Measurements from ENCODE around the gene CAMSAP2.

Gene CAMSAP2

DNA sequence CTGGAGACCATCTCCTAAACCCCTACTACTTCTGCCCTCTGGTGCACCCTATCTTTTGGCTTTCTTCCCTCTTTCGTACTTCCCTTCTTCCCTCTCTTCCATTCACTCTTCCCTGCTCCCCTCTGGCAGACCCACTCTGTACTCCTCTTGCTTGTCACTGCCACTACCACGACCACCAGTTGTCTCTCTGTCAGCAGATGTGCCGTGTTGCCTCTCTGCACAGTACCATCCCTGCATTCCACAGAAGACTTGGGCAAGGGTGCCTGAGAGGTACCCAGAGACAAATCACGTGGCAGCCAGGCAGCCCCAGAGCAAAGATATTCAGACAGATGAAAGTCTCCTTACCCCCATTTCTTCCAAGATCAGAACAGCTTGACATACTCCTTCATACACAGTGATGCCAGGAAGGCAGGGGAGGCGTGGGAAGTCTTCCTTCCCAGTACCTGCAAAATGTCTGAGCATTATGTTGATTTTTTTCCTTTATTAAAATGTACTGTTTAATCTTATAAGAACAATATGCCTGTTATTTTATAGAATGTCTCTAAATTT lies 15.0 kb downstream of the CAMSAP2 start:
- no peak for DNase-seq (ENCODE audit: low spot score)
- peak overlapping the region; percentile 14; the same call in 1 of the 2 replicates for H3K27ac ChIP-seq
- CTCF ChIA-PET, result interaction anchor here (0.6 kb wide), 1 partner anchor 78 kb away, joined by 4 read pairs; no protein-coding TSS in a partner anchor
- no peak for TF ChIP-seq CTCF (conservative IDR thresholded peaks at IDR 0.05; ENCODE audit: low read depth)
- POLR2A ChIA-PET (ENCODE audit: low non-redundant PET), result no interaction called here

- POLR2A ChIA-PET (ENCODE audit: low non-redundant PET), result interaction anchor here (0.6 kb wide), 1 partner anchor 88 kb away, joined by 3 read pairs; no protein-coding TSS in a partner anchor
- no peak overlapping the region for H3K27ac ChIP-seq
- DNase-seq (ENCODE audit: low spot score), result no peak
- CTCF ChIA-PET, result no interaction called here
- no peak for TF ChIP-seq CTCF (conservative IDR thresholded peaks at IDR 0.05; ENCODE audit: low read depth)
These were observed 16.8 kb downstream of the CAMSAP2 start for GRCh38 chr1:200755456-200755855.

GRCh38 chr1:200762089-200762488 lies 23.4 kb downstream of the CAMSAP2 start:
- CTCF ChIA-PET, result interaction anchor here (1.2 kb wide), 1 partner anchor 140 kb away, joined by 3 read pairs; no protein-coding TSS in a partner anchor
- POLR2A ChIA-PET (ENCODE audit: low non-redundant PET), result no interaction called here
- no peak overlapping the region for H3K27ac ChIP-seq
- TF ChIP-seq CTCF (conservative IDR thresholded peaks at IDR 0.05; ENCODE audit: low read depth), result no peak
- DNase-seq (ENCODE audit: low spot score), result no peak

GRCh38 chr1:200767321-200767720 lies 28.6 kb downstream of the CAMSAP2 start:
- no peak for TF ChIP-seq CTCF (conservative IDR thresholded peaks at IDR 0.05; ENCODE audit: low read depth)
- DNase-seq (ENCODE audit: low spot score), result no peak
- no peak overlapping the region for H3K27ac ChIP-seq
- ChIA-PET POLR2A (ENCODE audit: low non-redundant PET) (no interaction called here), CTCF (interaction anchor here (0.6 to 0.7 kb wide), 3 partner anchors 15 to 153 kb away, joined by 3 to 4 read pairs (median 4); no protein-coding TSS in a partner anchor)

GRCh38 chr1:200771625-200772555 lies 33.2 kb downstream of the CAMSAP2 start:
- no peak for TF ChIP-seq CTCF (conservative IDR thresholded peaks at IDR 0.05; ENCODE audit: low read depth)
- peak; percentile 95 for DNase-seq (ENCODE audit: low spot score)
- peak overlapping the region; percentile 63 for H3K27ac ChIP-seq
- POLR2A ChIA-PET (ENCODE audit: low non-redundant PET), result no interaction called here
- CTCF ChIA-PET, result interaction anchor here (0.6 to 1.3 kb wide), 4 partner anchors 9 to 77 kb away, joined by 4 to 8 read pairs (median 4); no protein-coding TSS in a partner anchor

DNA sequence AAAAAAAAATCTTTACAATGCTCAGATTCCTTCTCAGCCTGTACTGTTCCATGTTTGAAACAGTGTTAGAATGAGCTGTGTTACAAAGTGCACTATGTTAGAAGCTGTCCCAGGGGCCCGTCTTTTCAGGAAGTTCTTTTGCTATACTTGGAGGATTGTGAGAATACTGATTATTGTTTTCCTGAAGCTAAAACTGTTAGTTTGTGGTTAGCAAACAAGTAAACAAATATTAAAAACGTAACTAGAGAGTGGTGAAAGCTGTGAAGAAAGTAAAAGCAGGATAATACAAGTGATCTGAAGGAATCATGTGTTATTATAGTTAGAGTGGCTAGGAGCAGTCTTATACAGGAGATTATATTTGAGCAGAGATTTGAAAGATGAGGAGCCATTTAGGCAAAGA lies 35.6 kb downstream of the CAMSAP2 start:
- no peak for TF ChIP-seq CTCF (conservative IDR thresholded peaks at IDR 0.05; ENCODE audit: low read depth)
- H3K27ac ChIP-seq, result no peak overlapping the region
- ChIA-PET POLR2A (ENCODE audit: low non-redundant PET) (interaction anchor here (0.5 kb wide), 1 partner anchor 87 kb away, joined by 7 read pairs; no protein-coding TSS in a partner anchor), CTCF (interaction anchor here (0.6 to 0.7 kb wide), 3 partner anchors 173 to 480 kb away, joined by 3 read pairs; no protein-coding TSS in a partner anchor)
- DNase-seq (ENCODE audit: low spot score), result no peak
